Measurements from ENCODE around the gene GPC4. TPM values are rescaled to one million over a fixed set of nuclear protein-coding genes. Genes with fewer than 3 reads are reported as not detected.

GPC4 gene
- total and polyA plus RNA-seq, 2 donors (not counting 1 experiment from before 2014, with no cell fraction given) = 2.8 to 3.4 TPM

DNA sequence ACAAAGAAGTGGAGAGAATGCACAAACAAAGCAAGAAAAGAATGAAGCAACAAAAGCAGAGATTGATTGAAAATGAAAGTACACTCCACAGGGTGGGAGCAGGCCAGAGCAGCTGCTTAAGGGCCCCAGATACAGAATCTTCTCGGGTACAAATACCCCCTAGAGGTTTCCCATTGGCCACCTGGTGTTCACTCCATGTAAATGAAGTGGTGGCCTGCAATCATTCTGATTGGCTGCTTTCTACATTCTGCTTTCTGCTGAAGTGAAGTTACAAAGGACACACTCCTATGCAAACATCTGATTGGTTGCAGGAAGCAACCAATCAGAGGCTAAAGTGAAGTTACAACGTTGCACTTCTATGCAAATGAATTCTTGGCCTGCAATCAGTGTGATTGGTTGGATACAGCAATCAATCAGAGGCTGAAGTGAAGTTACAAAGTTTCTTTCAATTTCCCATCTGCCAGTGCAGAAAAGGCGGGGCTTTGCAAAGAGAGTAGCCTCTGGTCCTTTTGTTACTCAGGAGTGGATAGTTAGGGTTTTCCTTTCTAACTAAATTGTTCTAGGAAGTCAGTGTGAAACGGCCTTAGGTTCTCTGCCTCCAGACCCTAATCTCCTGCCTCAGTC is 19.0 kb upstream of the GPC4 start:
- Histone ChIP-seq H3K79me2 (ENCODE audit: control insufficient read depth, insufficient read depth, low read length) (no peaks in the 10 kb centered on the region), H3K9ac (ENCODE audit: insufficient read depth, low read length) (no peak overlapping the region), H3K27ac (ENCODE audit: insufficient read depth, low read length) (no peak overlapping the region), H3K4me1 (ENCODE audit: control insufficient read depth, extremely low read depth, insufficient read depth, low read length) (no peaks in the 10 kb centered on the region), H3K4me2 (ENCODE audit: extremely low read depth, insufficient read depth, low read length) (no peak overlapping the region), H3K27me3 (ENCODE audit: control insufficient read depth, insufficient read depth, low read length) (no peaks in the 10 kb centered on the region), H3K4me3 (replicated peaks in 1 of 4; ENCODE audit: control extremely low read depth in 1 of 4, insufficient read depth in 1 of 4, low read depth in 3 of 4, low read length in 4 of 4) (no peak overlapping the region), H3K9me3 (ENCODE audit: control insufficient read depth, insufficient read depth, low read depth, low read length) (no peaks in the 10 kb centered on the region), H2AFZ (ENCODE audit: low read length) (no peak overlapping the region), H3K36me3 (ENCODE audit: control insufficient read depth, insufficient read depth, low read length) (no peaks in the 10 kb centered on the region), H4K20me1 (ENCODE audit: control insufficient read depth, extremely low read depth, insufficient read depth, low read length) (no peaks in the 10 kb centered on the region)
- DNase-seq (ENCODE audit: low read depth in 2 of 2) = no peak
- no peak for TF ChIP-seq EZH2 (IDR thresholded peaks at IDR 0.05; ENCODE audit: low read length, missing control alignments)
- TF ChIP-seq, protein P1, sequence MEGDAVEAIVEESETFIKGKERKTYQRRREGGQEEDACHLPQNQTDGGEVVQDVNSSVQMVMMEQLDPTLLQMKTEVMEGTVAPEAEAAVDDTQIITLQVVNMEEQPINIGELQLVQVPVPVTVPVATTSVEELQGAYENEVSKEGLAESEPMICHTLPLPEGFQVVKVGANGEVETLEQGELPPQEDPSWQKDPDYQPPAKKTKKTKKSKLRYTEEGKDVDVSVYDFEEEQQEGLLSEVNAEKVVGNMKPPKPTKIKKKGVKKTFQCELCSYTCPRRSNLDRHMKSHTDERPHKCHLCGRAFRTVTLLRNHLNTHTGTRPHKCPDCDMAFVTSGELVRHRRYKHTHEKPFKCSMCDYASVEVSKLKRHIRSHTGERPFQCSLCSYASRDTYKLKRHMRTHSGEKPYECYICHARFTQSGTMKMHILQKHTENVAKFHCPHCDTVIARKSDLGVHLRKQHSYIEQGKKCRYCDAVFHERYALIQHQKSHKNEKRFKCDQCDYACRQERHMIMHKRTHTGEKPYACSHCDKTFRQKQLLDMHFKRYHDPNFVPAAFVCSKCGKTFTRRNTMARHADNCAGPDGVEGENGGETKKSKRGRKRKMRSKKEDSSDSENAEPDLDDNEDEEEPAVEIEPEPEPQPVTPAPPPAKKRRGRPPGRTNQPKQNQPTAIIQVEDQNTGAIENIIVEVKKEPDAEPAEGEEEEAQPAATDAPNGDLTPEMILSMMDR (conservative IDR thresholded peaks at IDR 0.05 in 1 of 2, IDR thresholded peaks at IDR 0.05 in 1 of 2; ENCODE audit: low read depth in 1 of 2, low read length in 2 of 2) = no peak

DNA sequence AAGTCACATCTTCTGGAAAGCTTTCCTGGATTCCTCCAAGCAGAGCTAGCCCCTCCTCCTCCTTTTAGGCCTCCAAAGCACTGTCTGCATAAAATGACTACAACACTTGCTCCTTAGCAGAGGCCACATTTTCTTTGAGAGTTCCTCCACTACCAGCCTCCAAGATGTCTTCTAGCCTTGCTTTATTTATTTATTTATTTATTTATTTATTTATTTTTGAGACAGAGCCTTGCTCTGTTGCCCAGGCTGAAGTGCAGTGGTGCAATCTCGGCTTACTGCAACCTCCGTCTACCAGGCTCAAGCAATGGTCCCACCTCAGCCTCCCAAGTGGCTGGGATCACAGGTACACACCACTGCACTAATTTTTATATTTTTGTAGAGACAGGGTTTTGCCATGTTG is 4.6 kb upstream of the GPC4 start:
- no peak for TF ChIP-seq EZH2 (IDR thresholded peaks at IDR 0.05; ENCODE audit: low read length, missing control alignments)
- TF ChIP-seq, protein P1 (conservative IDR thresholded peaks at IDR 0.05 in 1 of 2, IDR thresholded peaks at IDR 0.05 in 1 of 2; ENCODE audit: low read depth in 1 of 2, low read length in 2 of 2) = no peak
- DNase-seq (ENCODE audit: low read depth in 2 of 2) = no peak
- Histone ChIP-seq H3K9me3 (ENCODE audit: control insufficient read depth, insufficient read depth, low read depth, low read length) (no peaks in the 10 kb centered on the region), H3K27me3 (ENCODE audit: control insufficient read depth, insufficient read depth, low read length) (no peaks in the 10 kb centered on the region), H4K20me1 (ENCODE audit: control insufficient read depth, extremely low read depth, insufficient read depth, low read length) (no peaks in the 10 kb centered on the region), H3K4me2 (ENCODE audit: extremely low read depth, insufficient read depth, low read length) (no peak overlapping the region), H2AFZ (ENCODE audit: low read length) (no peak overlapping the region), H3K79me2 (ENCODE audit: control insufficient read depth, insufficient read depth, low read length) (no peaks in the 10 kb centered on the region), H3K9ac (ENCODE audit: insufficient read depth, low read length) (no peak overlapping the region), H3K4me3 (replicated peaks in 1 of 4; ENCODE audit: control extremely low read depth in 1 of 4, insufficient read depth in 1 of 4, low read depth in 3 of 4, low read length in 4 of 4) (no peak overlapping the region), H3K4me1 (ENCODE audit: control insufficient read depth, extremely low read depth, insufficient read depth, low read length) (no peaks in the 10 kb centered on the region), H3K27ac (ENCODE audit: insufficient read depth, low read length) (no peak overlapping the region), H3K36me3 (ENCODE audit: control insufficient read depth, insufficient read depth, low read length) (no peaks in the 10 kb centered on the region)

DNA sequence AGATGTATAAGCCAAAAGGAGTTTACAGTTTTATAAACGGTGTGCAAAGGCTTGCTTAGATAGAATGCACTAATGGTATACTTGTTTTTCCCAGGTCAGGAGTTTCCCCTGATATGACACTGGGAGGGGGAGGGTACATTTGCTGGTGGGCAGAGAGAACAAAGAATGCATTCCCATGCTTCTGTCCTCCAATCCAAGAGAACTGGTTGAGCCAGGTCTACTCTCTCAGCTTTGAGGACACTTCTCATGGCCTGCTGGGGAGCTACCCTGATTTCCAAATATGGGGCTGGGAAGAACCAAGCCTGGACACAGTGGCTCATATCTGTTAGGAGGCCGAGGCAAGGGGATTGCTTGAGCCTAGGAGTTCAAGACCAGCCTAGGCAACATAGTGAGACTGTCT is 3.3 kb upstream of the GPC4 start:
- no peaks in the 10 kb centered on the region for H3K79me2 ChIP-seq (ENCODE audit: control insufficient read depth, insufficient read depth, low read length)
- no peaks in the 10 kb centered on the region for H4K20me1 ChIP-seq (ENCODE audit: control insufficient read depth, extremely low read depth, insufficient read depth, low read length)
- no peak overlapping the region for H3K4me3 ChIP-seq (replicated peaks in 1 of 4; ENCODE audit: control extremely low read depth in 1 of 4, insufficient read depth in 1 of 4, low read depth in 3 of 4, low read length in 4 of 4)
- no peaks in the 10 kb centered on the region for H3K4me1 ChIP-seq (ENCODE audit: control insufficient read depth, extremely low read depth, insufficient read depth, low read length)
- TF ChIP-seq, protein P1 (conservative IDR thresholded peaks at IDR 0.05 in 1 of 2, IDR thresholded peaks at IDR 0.05 in 1 of 2; ENCODE audit: low read depth in 1 of 2, low read length in 2 of 2) = no peak
- TF ChIP-seq EZH2 (IDR thresholded peaks at IDR 0.05; ENCODE audit: low read length, missing control alignments) = no peak
- no peak overlapping the region for H3K9ac ChIP-seq (ENCODE audit: insufficient read depth, low read length)
- DNase-seq (ENCODE audit: low read depth in 2 of 2) = no peak
- H3K27ac ChIP-seq (ENCODE audit: insufficient read depth, low read length) = no peak overlapping the region
- H3K9me3 ChIP-seq (ENCODE audit: control insufficient read depth, insufficient read depth, low read depth, low read length) = no peaks in the 10 kb centered on the region
- H3K27me3 ChIP-seq (ENCODE audit: control insufficient read depth, insufficient read depth, low read length) = peaks cover 3% of the 10 kb centered on the region
- H2AFZ ChIP-seq (ENCODE audit: low read length) = no peak overlapping the region
- no peaks in the 10 kb centered on the region for H3K36me3 ChIP-seq (ENCODE audit: control insufficient read depth, insufficient read depth, low read length)
- H3K4me2 ChIP-seq (ENCODE audit: extremely low read depth, insufficient read depth, low read length) = no peak overlapping the region

Data from fibroblast of lung (primary cell).